ENCODE results near the gene ARHGEF1. TPM values are rescaled to one million over a fixed set of nuclear protein-coding genes. Genes with fewer than 3 reads are reported as not detected.

Gene ARHGEF1
- total RNA-seq, 2 donors from 2014 or later, result 43.8 to 104 TPM

GRCh38 chr19:41909706-41910105, 26.7 kb downstream of the ARHGEF1 start:
- Histone ChIP-seq H3K36me3 (replicated peaks in 1 of 2; ENCODE audit: insufficient read depth in 1 of 2, low read depth in 2 of 2) (peaks cover 0 to 10% of the 10 kb centered on the region in 2 donors), H3K27me3 (peaks cover 0 to 8% of the 10 kb centered on the region in 2 donors), H3K4me3 (no peak overlapping the region), H3K4me1 (peaks cover 2% of the 10 kb centered on the region), H3K27ac (no peak overlapping the region), H3K9me3 (no peaks in the 10 kb centered on the region)
- intact Hi-C loops (cut with DNase I), result no loop called here
- 62 to 75% methylated on average over 6 to 13 of the region's 13 CpGs for WGBS, 2 donors
- no peak for ATAC-seq
- no peak for DNase-seq
- TF ChIP-seq POLR2A (IDR thresholded peaks at IDR 0.05), result no peak
- TF ChIP-seq CTCF (IDR thresholded peaks at IDR 0.05), result no peak

GRCh38 chr19:41910240-41910991, 27.4 kb downstream of the ARHGEF1 start:
- Histone ChIP-seq H3K36me3 (replicated peaks in 1 of 2; ENCODE audit: insufficient read depth in 1 of 2, low read depth in 2 of 2) (peaks cover 0 to 8% of the 10 kb centered on the region in 2 donors), H3K27me3 (peaks cover 0 to 9% of the 10 kb centered on the region in 2 donors), H3K9me3 (no peaks in the 10 kb centered on the region), H3K4me1 (peaks cover 3% of the 10 kb centered on the region), H3K4me3 (no peak overlapping the region), H3K27ac (no peak overlapping the region)
- TF ChIP-seq POLR2A (IDR thresholded peaks at IDR 0.05) (no peak), CTCF (IDR thresholded peaks at IDR 0.05) (no peak)
- DNase-seq, result no peak
- no peak for ATAC-seq
- intact Hi-C loops (cut with DNase I), result no loop called here
- WGBS, 2 donors, result 43 to 45% methylated on average over 7 to 12 of the region's 12 CpGs

GRCh38 chr19:41910992-41911888, 28.3 kb downstream of the ARHGEF1 start:
- H3K27ac ChIP-seq, result no peak overlapping the region
- H3K9me3 ChIP-seq, result no peaks in the 10 kb centered on the region
- 36 to 55% methylated on average over 9 to 13 of the region's 13 CpGs for WGBS, 2 donors
- intact Hi-C loops (cut with DNase I), result no loop called here
- peaks cover 0 to 2% of the 10 kb centered on the region in 2 donors for H3K36me3 ChIP-seq (replicated peaks in 1 of 2; ENCODE audit: insufficient read depth in 1 of 2, low read depth in 2 of 2)
- DNase-seq (no peak), ATAC-seq (no peak)
- H3K27me3 ChIP-seq, result peaks cover 0 to 12% of the 10 kb centered on the region in 2 donors
- TF ChIP-seq CTCF (IDR thresholded peaks at IDR 0.05) (no peak), POLR2A (IDR thresholded peaks at IDR 0.05) (no peak)
- H3K4me3 ChIP-seq, result no peak overlapping the region
- peaks cover 3% of the 10 kb centered on the region for H3K4me1 ChIP-seq

GRCh38 chr19:41911889-41912731, 29.1 kb downstream of the ARHGEF1 start:
- Histone ChIP-seq H3K27ac (no peak overlapping the region), H3K27me3 (peaks cover 0 to 12% of the 10 kb centered on the region in 2 donors), H3K9me3 (no peaks in the 10 kb centered on the region), H3K4me3 (no peak overlapping the region), H3K4me1 (peaks cover 3% of the 10 kb centered on the region), H3K36me3 (replicated peaks in 1 of 2; ENCODE audit: insufficient read depth in 1 of 2, low read depth in 2 of 2) (no peaks in the 10 kb centered on the region)
- no peak for DNase-seq
- no peak for ATAC-seq
- intact Hi-C loops (cut with DNase I), result no loop called here
- WGBS, 2 donors, result 9 to 16% methylated on average over 24 to 29 of the region's 29 CpGs
- TF ChIP-seq CTCF (IDR thresholded peaks at IDR 0.05), result no peak
- TF ChIP-seq POLR2A (IDR thresholded peaks at IDR 0.05), result no peak

Data from body of pancreas (tissue), 4 donors.